ENCODE measurements around the gene PCBP4. TPM values are rescaled to one million over a fixed set of nuclear protein-coding genes. Genes with fewer than 3 reads are reported as not detected.

The PCBP4 gene
- polyA plus RNA-seq, 1 donor (not counting 4 experiments of a cell fraction or from before 2014, with no cell fraction given), result 25.2 TPM

DNA sequence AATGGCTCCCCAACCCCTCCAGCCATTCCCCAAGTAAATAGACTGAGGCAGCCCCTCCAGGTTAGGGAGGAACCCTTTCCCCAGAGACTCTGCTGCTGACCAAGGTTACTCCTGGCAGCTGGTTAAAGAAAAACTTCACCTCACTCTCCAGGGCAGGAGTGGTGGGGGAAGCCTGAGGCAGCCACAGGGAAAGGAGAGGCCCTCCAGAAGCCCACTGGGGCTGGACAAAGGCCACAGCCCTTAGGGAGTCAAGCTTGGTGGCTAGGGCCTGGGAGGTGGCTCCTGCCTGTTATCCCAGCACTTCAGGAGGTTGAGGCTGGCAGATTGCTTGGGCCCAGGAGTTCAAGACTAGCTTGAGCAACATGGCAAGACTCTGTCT is 17.0 kb upstream of the PCBP4 start:
- H3K4me2 ChIP-seq (ENCODE audit: control insufficient read depth, extremely low read depth, insufficient read depth, low read depth, low read length), result peak overlapping the region; percentile 88
- no peaks in the 10 kb centered on the region for H3K27me3 ChIP-seq (ENCODE audit: control insufficient read depth, extremely low read depth, insufficient read depth, low read length)
- FAIRE-seq, result no peak
- peaks cover 4% of the 10 kb centered on the region for H3K79me2 ChIP-seq (ENCODE audit: control insufficient read depth, insufficient read depth, low read length)
- peak overlapping the region; percentile 86 for H3K9ac ChIP-seq (ENCODE audit: control insufficient read depth, extremely low read depth, insufficient read depth, low read length)
- H3K27ac ChIP-seq (ENCODE audit: control insufficient read depth, insufficient read depth, low read length), result no peak overlapping the region
- H2AFZ ChIP-seq (ENCODE audit: control insufficient read depth, low read length), result no peak overlapping the region
- H3K4me1 ChIP-seq (ENCODE audit: control insufficient read depth, extremely low read depth, insufficient read depth, low read length), result peaks cover 14% of the 10 kb centered on the region
- no peak for DNase-seq (ENCODE audit: low read depth, low spot score)
- no peaks in the 10 kb centered on the region for H4K20me1 ChIP-seq (ENCODE audit: control insufficient read depth, extremely low read depth, insufficient read depth, low read length)
- H3K9me3 ChIP-seq (ENCODE audit: control insufficient read depth, low read depth, low read length), result no peaks in the 10 kb centered on the region
- H3K9me1 ChIP-seq (ENCODE audit: control insufficient read depth, extremely low read depth, insufficient read depth, low read length), result no peaks in the 10 kb centered on the region
- H3K36me3 ChIP-seq (ENCODE audit: control insufficient read depth in 2 of 2, extremely low read depth in 1 of 2, insufficient read depth in 2 of 2, low read length in 2 of 2), result peaks cover 1 to 2% of the 10 kb centered on the region in 2 experiments
- dilution Hi-C loops (cut with MboI; ENCODE audit: extremely low pct_ligation_motif_present, low sequenced_read_pairs), result no loop called here
- peak overlapping the region in 2 of 3 experiments; percentile 48 to 77 for H3K4me3 ChIP-seq (ENCODE audit: control insufficient read depth in 2 of 3, extremely low read depth in 1 of 3, insufficient read depth in 2 of 3, low read depth in 1 of 3, low read length in 3 of 3)
- TF ChIP-seq EZH2 (IDR thresholded peaks at IDR 0.05; ENCODE audit: low read length), result no peak
- no peak for TF ChIP-seq CTCF (optimal IDR thresholded peaks at IDR 0.05 in 1 of 3, IDR thresholded peaks at IDR 0.05 in 1 of 3, conservative IDR thresholded peaks at IDR 0.05 in 1 of 3; ENCODE audit: extremely low read depth in 1 of 3, insufficient read depth in 2 of 3, low read length in 3 of 3)

DNA sequence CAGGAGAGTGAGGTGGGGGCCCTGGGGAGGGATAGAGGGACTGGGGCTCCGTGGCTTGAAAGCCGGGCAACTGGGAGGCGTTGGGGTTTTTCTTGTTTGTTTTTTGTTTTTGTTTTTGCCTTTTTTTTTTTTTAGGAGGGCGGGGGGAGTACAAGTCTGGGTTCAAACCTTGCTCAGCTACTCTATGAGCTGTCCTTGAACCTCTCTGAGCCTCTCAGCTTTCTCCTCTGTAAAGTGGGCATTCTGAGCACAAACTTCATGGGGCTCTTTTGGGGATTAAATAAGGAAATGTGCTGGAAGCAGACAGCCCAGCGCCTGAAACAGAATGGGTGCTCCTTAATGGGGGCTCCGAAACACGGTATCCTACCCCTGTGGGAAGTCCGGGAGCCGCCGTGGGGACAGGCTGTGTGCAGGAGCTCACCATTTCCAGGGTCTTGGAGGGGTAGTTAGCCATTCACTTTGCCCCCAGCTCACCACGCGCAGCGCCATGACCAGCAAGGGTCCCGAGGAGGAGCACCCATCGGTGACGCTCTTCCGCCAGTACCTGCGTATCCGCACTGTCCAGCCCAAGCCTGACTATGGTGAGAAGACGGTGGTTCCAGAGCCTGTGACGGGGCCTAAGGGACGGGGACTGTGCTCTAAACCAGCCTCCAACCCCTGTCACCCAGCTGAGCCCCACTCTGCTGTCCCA is 16.5 kb upstream of the PCBP4 start:
- peaks cover 14% of the 10 kb centered on the region for H3K4me1 ChIP-seq (ENCODE audit: control insufficient read depth, extremely low read depth, insufficient read depth, low read length)
- H4K20me1 ChIP-seq (ENCODE audit: control insufficient read depth, extremely low read depth, insufficient read depth, low read length), result no peaks in the 10 kb centered on the region
- H3K4me2 ChIP-seq (ENCODE audit: control insufficient read depth, extremely low read depth, insufficient read depth, low read depth, low read length), result peak overlapping the region; percentile 88
- TF ChIP-seq EZH2 (IDR thresholded peaks at IDR 0.05; ENCODE audit: low read length) (no peak), CTCF (optimal IDR thresholded peaks at IDR 0.05 in 1 of 3, IDR thresholded peaks at IDR 0.05 in 1 of 3, conservative IDR thresholded peaks at IDR 0.05 in 1 of 3; ENCODE audit: extremely low read depth in 1 of 3, insufficient read depth in 2 of 3, low read length in 3 of 3) (no peak)
- peaks cover 4% of the 10 kb centered on the region for H3K79me2 ChIP-seq (ENCODE audit: control insufficient read depth, insufficient read depth, low read length)
- H3K4me3 ChIP-seq (ENCODE audit: control insufficient read depth in 2 of 3, extremely low read depth in 1 of 3, insufficient read depth in 2 of 3, low read depth in 1 of 3, low read length in 3 of 3), result peak overlapping the region; percentile 48 to 77 (median 77)
- peak overlapping the region; percentile 86 for H3K9ac ChIP-seq (ENCODE audit: control insufficient read depth, extremely low read depth, insufficient read depth, low read length)
- dilution Hi-C loops (cut with MboI; ENCODE audit: extremely low pct_ligation_motif_present, low sequenced_read_pairs), result no loop called here
- H3K27ac ChIP-seq (ENCODE audit: control insufficient read depth, insufficient read depth, low read length), result peak overlapping the region; percentile 68
- H3K9me3 ChIP-seq (ENCODE audit: control insufficient read depth, low read depth, low read length), result no peaks in the 10 kb centered on the region
- peak overlapping the region; percentile 60 for H2AFZ ChIP-seq (ENCODE audit: control insufficient read depth, low read length)
- DNase-seq (ENCODE audit: low read depth, low spot score), result no peak
- H3K36me3 ChIP-seq (ENCODE audit: control insufficient read depth in 2 of 2, extremely low read depth in 1 of 2, insufficient read depth in 2 of 2, low read length in 2 of 2), result peaks cover 0 to 2% of the 10 kb centered on the region in 2 experiments
- no peaks in the 10 kb centered on the region for H3K9me1 ChIP-seq (ENCODE audit: control insufficient read depth, extremely low read depth, insufficient read depth, low read length)
- FAIRE-seq, result no peak
- H3K27me3 ChIP-seq (ENCODE audit: control insufficient read depth, extremely low read depth, insufficient read depth, low read length), result no peaks in the 10 kb centered on the region

Data from keratinocyte (primary cell).